Measurements from ENCODE around the gene MYH16.
"Not testable (repeated sequence)": the region's sequence is repeated elsewhere in the genome, so short reads cannot be mapped to it uniquely, and the experiment has no call there.

Gene MYH16

GRCh38 chr7:99320371-99320770 lies 47.7 kb downstream of the MYH16 start:
- ChIA-PET POLR2A (ENCODE audit: low non-redundant PET) (no interaction called here), CTCF (interaction anchor here (0.6 kb wide), 1 partner anchor 706 kb away, joined by 3 read pairs; no protein-coding TSS in a partner anchor)
- H3K27ac ChIP-seq, result no peak overlapping the region
- no peak for DNase-seq (ENCODE audit: low spot score)
- no peak for TF ChIP-seq CTCF (conservative IDR thresholded peaks at IDR 0.05; ENCODE audit: low read depth)

- POLR2A ChIA-PET (ENCODE audit: low non-redundant PET); CTCF ChIA-PET: not testable (repeated sequence)
Measured at GRCh38 chr7:99322659-99323058, 50.0 kb downstream of the MYH16 start.

GRCh38 chr7:99324559-99324958 lies 51.9 kb downstream of the MYH16 start:
- no peak for TF ChIP-seq CTCF (conservative IDR thresholded peaks at IDR 0.05; ENCODE audit: low read depth)
- CTCF ChIA-PET, result interaction anchor here (0.6 kb wide), 1 partner anchor 1156 kb away, joined by 3 read pairs; no protein-coding TSS in a partner anchor
- H3K27ac ChIP-seq, result peak overlapping the region; percentile 85
- POLR2A ChIA-PET (ENCODE audit: low non-redundant PET), result no interaction called here
- DNase-seq (ENCODE audit: low spot score), result no peak

More at GRCh38 chr7:99322659-99323058, 50.0 kb downstream of the MYH16 start:
- not testable (repeated sequence) for DNase-seq (ENCODE audit: low spot score); H3K27ac ChIP-seq

GRCh38 chr7:99325001-99325493 lies 52.4 kb downstream of the MYH16 start:
- H3K27ac ChIP-seq, result peak overlapping the region; percentile 85
- POLR2A ChIA-PET (ENCODE audit: low non-redundant PET), result interaction anchor here (0.6 to 1.0 kb wide), 2 partner anchors 149 to 182 kb away, joined by 4 to 11 read pairs; no protein-coding TSS in a partner anchor
- no peak for TF ChIP-seq CTCF (conservative IDR thresholded peaks at IDR 0.05; ENCODE audit: low read depth)
- CTCF ChIA-PET, result interaction anchor here (0.6 to 0.7 kb wide), 2 partner anchors 651 to 1156 kb away, joined by 3 read pairs; partner anchors contain the start of gene AZGP1
- DNase-seq (ENCODE audit: low spot score), result no peak

GRCh38 chr7:99325592-99326407 lies 53.2 kb downstream of the MYH16 start, which contains the start of gene ARPC1A:
ARPC1A (plus strand) TSS chr7:99325898; CDS start chr7:99333354, 7,456 bp downstream.
- DNase-seq (ENCODE audit: low spot score), result peak; percentile 96
- TF ChIP-seq CTCF (conservative IDR thresholded peaks at IDR 0.05; ENCODE audit: low read depth), result no peak
- ChIA-PET CTCF (interaction anchor here (0.7 to 1.1 kb wide), 2 partner anchors 296 to 650 kb away, joined by 3 read pairs; partner anchors contain the start of gene AZGP1), POLR2A (ENCODE audit: low non-redundant PET) (interaction anchor here (0.6 to 1.0 kb wide), 3 partner anchors 150 to 443 kb away, joined by 3 to 11 read pairs (median 4); no protein-coding TSS in a partner anchor)
- peak within 1 kb of the TSS; percentile 85 for H3K27ac ChIP-seq

- ChIA-PET CTCF (interaction anchor here (1.1 kb wide), 1 partner anchor 296 kb away, joined by 3 read pairs; no protein-coding TSS in a partner anchor), POLR2A (ENCODE audit: low non-redundant PET) (interaction anchor here (0.7 kb wide), 1 partner anchor 7 kb away, joined by 4 read pairs; no protein-coding TSS in a partner anchor)
- peak overlapping the region; percentile 85 for H3K27ac ChIP-seq
- no peak for DNase-seq (ENCODE audit: low spot score)
- no peak for TF ChIP-seq CTCF (conservative IDR thresholded peaks at IDR 0.05; ENCODE audit: low read depth)
Measured at GRCh38 chr7:99326408-99326782, 53.8 kb downstream of the MYH16 start.

GRCh38 chr7:99330314-99330961 lies 57.8 kb downstream of the MYH16 start:
- CTCF ChIA-PET; POLR2A ChIA-PET (ENCODE audit: low non-redundant PET): not testable (repeated sequence)
- peak; percentile 84 for DNase-seq (ENCODE audit: low spot score)
- peak overlapping the region; percentile 97 for H3K27ac ChIP-seq

Data from RWPE1 (cell line).